Right ventricle myocardium superior (tissue), 1 donor: ENCODE data around the gene GKN2. TPM values are rescaled to one million over a fixed set of nuclear protein-coding genes. Genes with fewer than 3 reads are reported as not detected.

Experiments
- ATAC-seq: fragments of 200-7000 bp; cut with Tn5 transposase; one replicate; pipeline ENCODE4 v1.9.1; 2020; ENCODE audit warnings: mild to moderate bottlenecking; ENCODE audit not compliant: poor library complexity
- DNase-seq: peaks from one replicate; pipeline ENCODE4 v3.0.0-alpha.2; 2020
- intact Hi-C: fragments of 100-400 bp; cut with DNase I; formaldehyde crosslinking; loops from one replicate; pipeline ENCODE4 v1.11.2; 2022
- long read RNA-seq: library from polyadenylated mRNA; unstranded; transcript quantifications from one replicate; pipeline ENCODE4 v2.0.0, GENCODE V29; 2021
- total RNA-seq: library from RNA; stranded (reverse); fragmentation: NEBNext Ultra II Directional; extraction: Animal tissue kit (Norgen Biotek cat#: 25700); gene quantifications from one replicate; pipeline ENCODE4 v1.2.1, GENCODE V29; 2021
- donor health status: DM: no; HTN: yes; CAD: no; lungs with severe emphysema.

GKN2 gene, protein sequence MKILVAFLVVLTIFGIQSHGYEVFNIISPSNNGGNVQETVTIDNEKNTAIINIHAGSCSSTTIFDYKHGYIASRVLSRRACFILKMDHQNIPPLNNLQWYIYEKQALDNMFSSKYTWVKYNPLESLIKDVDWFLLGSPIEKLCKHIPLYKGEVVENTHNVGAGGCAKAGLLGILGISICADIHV
- not detected for total RNA-seq
- long read RNA-seq, result 0 reads

GRCh38 chr2:68952887-68953521, at the start of gene GKN2:
TSS of gene GKN2 (minus strand) at chr2:68952893. CDS start at chr2:68952861, 32 bp downstream.
- no peak for DNase-seq
- no peak for ATAC-seq
- intact Hi-C loops, result no loop called here

GRCh38 chr2:69001879-69002278, 49.2 kb upstream of the GKN2 start:
- ATAC-seq (no peak), DNase-seq (no peak)
- intact Hi-C loops, result no loop called here

DNA sequence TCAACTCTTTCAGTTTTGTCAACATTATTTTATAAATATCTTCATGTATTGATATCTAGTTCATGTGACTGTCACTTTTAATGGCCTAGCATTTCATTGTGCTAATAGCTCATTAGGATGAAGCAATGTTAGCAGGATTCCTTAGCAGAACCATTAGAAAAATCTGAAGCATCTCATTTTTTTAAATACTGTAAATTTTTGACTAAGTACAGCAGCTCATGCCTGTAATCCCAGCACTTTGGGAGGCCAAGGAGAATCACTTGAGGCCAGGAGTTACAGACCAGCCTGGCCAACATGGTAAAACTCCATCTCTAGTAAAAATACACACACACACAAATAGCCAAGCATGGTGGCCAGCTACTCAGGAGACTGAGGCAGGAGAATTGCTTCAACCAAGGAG, 44.7 kb upstream of the GKN2 start:
- no peak for ATAC-seq
- intact Hi-C loops, result no loop called here
- DNase-seq, result no peak

DNA sequence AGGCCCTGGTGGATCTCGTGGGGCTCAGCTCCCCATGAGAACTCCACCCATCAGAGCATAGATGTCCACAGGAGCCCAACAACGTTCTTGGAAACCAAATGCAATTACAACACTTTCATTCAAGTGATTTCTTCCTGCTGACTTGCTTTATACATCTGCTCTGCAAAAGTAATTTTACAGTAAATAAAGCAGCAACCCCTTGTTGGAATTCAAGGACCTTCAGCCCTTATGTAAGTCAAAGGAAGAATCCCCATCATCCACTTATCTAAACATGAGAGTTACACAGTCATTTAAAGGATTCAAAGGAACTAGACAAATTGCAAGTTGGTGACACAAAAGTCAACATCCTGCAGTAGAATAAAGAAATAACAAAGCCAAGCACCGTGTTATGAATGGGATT, 43.2 kb upstream of the GKN2 start:
- DNase-seq, result no peak
- intact Hi-C loops, result no loop called here
- ATAC-seq, result no peak

DNA sequence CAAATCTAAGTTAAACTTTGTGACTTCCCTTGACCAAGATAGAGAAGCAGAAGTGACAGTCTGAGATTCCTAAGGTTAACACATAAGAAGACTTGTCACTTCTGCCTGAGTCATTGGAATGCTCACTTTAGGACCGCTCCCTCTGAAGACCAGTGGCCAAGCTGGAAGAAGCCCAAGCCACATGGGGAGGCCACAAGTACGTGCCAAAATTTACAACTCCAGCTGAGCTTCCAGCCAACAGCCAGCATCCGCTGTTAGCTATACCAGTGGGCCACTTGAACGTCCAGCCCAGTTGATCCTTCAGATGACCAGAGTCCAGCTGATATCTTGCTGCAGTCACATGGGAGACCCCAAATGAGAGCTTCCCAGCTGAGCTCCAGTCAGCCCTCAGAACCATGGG, 42.2 kb upstream of the GKN2 start:
- intact Hi-C loops, result no loop called here
- ATAC-seq (peak; percentile 86), DNase-seq (peak; percentile 82)

- ATAC-seq (peak; percentile 73), DNase-seq (no peak)
- intact Hi-C loops, result no loop called here
These were observed 41.0 kb upstream of the GKN2 start for GRCh38 chr2:68993660-68994059.

DNA sequence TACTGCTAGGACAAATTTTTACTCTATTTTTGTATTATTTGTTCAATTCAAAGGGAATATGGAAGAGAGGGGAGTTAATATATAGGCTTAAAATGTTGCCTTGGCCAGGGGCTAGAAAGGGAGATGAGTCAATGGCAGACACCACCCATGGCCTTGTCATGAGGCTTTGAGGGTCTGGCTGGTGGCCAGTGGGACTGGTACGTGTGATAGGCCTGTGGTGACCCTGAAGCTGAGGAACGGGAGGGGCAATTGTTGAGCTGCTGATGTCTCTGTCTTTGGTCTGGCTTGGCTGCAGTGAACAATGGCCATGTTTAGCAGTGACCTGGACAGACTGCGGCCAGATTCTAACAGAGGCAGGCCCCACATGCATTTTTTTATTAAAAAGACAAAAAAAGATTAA, 40.2 kb upstream of the GKN2 start:
- intact Hi-C loops, result no loop called here
- ATAC-seq (no peak), DNase-seq (no peak)

DNA sequence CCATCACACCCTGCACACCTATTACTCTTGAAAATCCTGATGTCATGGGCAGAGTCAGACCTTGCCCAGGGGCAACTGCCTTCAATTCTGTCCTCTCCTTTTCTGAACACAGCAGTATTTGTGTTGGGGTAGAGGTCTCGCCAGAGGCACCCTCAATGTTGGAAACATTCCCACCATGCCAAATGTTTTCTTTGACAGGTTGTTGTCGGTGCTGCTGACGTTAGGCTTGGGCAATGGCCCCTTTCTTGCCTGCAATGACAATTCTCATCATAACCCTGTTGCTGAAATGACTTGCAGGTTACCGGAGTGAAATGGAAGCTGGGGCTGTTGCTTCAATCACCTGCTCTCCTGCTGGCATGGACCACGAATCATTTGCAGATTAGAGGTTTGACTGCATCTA, 39.6 kb upstream of the GKN2 start:
- intact Hi-C loops, result no loop called here
- no peak for DNase-seq
- no peak for ATAC-seq

- ATAC-seq, result no peak
- no peak for DNase-seq
- intact Hi-C loops, result no loop called here
These were observed 36.3 kb upstream of the GKN2 start for GRCh38 chr2:68989035-68989434.

DNA sequence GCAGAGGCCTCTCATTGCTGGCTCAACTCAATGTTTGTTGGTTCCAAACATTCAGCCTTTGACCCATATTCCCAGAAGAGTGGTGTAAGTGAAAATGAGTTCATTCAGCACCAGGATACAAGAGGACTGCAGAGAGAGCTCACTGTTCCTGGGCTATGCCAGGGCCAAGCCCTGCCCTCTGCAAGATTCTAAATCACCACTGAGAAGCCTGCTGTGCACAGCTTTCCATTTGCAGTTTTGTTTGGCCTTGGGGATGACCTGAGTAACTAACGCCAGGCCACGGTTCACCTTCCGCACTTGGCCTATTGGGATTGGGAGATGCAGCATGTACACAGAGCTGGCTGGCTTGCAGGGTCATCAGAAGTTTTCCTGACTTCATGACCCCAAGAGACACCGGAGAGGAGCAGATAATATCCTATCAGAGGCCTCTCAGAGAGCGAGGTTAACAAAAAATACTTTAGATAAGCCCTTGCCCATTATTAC, 34.4 kb upstream of the GKN2 start:
- ATAC-seq (peak; percentile 89), DNase-seq (peak; percentile 50)
- intact Hi-C loops, result no loop called here

DNA sequence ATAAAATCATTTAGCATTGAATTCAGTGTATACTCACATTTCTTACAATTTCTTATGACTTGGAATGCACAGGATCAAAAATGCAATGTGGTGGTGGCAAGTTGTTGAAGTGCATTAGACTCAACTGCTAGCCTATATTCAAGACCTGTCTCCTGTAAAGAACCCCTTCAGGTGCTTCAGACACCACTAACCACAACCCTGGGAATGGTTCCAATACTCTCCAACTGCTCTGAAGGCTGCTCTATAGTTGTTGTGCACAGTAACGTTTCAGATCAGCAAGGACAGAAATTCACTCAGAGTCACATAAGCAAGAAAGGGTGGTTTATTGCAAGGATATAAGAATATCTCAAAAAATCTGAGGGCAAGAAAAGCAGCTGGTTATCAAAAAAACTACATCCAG, 28.3 kb upstream of the GKN2 start:
- intact Hi-C loops, result no loop called here
- no peak for ATAC-seq

GRCh38 chr2:68978098-68978497, 25.4 kb upstream of the GKN2 start:
- intact Hi-C loops, result no loop called here
- DNase-seq (no peak), ATAC-seq (no peak)

More for the DNA sequence above, 28.3 kb upstream of the GKN2 start:
- no peak for DNase-seq

GRCh38 chr2:68977453-68977852, 24.8 kb upstream of the GKN2 start:
- ATAC-seq (no peak), DNase-seq (no peak)
- intact Hi-C loops, result no loop called here

DNA sequence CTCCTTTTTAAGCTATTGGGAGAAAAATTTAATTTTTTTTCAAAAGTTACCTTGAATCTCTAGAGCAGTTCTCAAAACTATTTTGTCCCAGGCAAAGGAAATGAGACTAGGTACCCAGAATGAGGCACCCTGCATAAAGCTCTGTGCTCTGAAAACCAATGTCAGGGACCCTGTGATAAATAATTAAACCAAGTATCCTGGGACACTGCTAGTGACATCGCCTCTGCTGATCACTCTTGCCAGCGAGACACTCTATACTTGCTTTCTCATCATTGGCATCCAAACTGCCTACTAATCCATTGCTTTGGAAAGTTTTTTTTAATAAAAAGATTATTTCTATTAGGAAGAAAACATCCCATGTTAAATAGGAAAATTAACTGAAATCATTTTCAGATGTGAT, 23.2 kb upstream of the GKN2 start:
- no peak for DNase-seq
- intact Hi-C loops, result no loop called here
- no peak for ATAC-seq

- no peak for ATAC-seq
- intact Hi-C loops, result no loop called here
- no peak for DNase-seq
These were observed 22.4 kb upstream of the GKN2 start for GRCh38 chr2:68974946-68975665.

GRCh38 chr2:68974251-68974650, 21.6 kb upstream of the GKN2 start, which contains the start of gene GKN1:
TSS of gene GKN1 (plus strand) at chr2:68974636. CDS start at chr2:68974678, 42 bp downstream.
- ATAC-seq, result no peak
- intact Hi-C loops, result no loop called here

DNA sequence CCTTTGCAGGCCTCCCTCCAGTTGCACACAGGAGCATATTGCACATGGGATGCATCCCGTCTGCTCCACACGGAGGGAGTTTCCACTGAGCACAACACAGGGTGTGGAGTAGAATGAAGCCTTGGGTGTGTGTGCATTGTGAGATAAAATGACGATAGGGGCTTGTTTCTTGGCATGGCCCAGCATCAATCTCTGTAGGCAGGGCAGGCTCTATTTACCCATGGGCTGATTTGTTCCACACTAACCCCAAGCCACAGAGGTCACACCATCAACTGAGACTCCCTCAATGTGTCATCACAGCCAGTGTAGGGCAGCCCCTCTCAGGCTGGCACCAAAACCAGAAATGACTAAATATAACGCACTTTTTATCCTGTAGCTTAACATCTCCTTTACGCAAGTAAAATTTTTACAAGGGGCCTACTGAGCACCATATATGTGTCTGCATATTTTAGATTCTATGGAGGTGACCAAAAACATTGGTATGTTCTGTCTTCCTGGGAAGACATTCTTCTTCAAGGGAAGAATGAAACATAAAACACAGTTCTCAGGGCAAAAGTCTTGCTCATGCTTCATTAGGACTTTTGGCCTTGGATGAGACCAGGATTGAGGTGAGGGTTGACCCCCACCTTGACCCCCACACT, 19.0 kb upstream of the GKN2 start:
- DNase-seq (no peak), ATAC-seq (no peak)
- intact Hi-C loops, result no loop called here

More at GRCh38 chr2:68974251-68974650, 21.6 kb upstream of the GKN2 start, which contains the start of gene GKN1:
- DNase-seq, result no peak

DNA sequence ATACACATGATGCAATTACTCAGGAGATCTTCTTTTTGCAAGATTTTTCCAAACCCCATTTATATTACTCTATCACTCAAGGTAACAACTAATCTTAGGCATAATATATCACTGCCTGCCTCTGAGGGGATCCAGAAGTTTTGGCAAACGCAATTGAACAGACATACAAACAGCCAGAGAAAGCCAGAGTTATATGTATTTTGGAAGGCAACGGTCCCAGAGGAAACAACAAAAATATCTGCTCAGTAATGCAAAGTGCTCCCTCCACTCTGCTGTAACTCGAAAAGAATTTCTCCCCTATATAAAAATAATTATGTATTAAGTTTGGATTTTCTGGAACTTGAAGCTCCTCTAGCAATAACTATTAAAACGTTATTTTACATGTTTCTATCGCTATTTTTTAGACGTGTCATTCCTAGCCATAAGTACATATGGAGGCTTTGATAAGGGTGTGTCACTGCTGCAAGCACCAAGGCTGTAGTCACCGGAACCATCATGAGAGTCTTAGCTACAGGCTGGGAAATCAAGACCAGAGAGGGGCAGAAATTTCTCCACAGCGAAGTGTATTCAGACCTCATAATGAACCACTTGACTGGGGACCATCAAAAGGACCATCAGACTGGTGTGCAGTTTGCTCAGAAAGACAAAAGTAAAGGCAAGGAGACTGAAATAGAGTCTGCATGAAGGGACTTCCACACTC, 18.0 kb upstream of the GKN2 start:
- ATAC-seq (no peak), DNase-seq (no peak)
- intact Hi-C loops, result no loop called here
